NT2/D1 (cell line): ENCODE measurements around the gene MYO1D.

Source experiments
- SUZ12 ChIP-seq: IDR thresholded peaks from 2 replicates; pipeline ENCODE4 v1.6.1; 2011; ENCODE audit not compliant: insufficient read length, insufficient read depth; ENCODE audit errors: extremely low read depth
- YY1 ChIP-seq: IDR thresholded peaks from 2 replicates; pipeline ENCODE4 v1.6.1; 2011; ENCODE audit not compliant: insufficient read length, insufficient read depth
- ZNF274 ChIP-seq: IDR thresholded peaks from 2 replicates; pipeline ENCODE4 v1.6.1; 2011; ENCODE audit warnings: mild to moderate bottlenecking, low read depth, low read length

- TF ChIP-seq YY1 (peak; percentile 63), ZNF274 (no peak), SUZ12 (no peak)
Measured at GRCh38 chr17:32444301-32445073, 432.4 kb downstream of the MYO1D start, which contains the start of gene PSMD11.
